Panc1 (cell line): Measurements from ENCODE around the gene ZDHHC19. TPM values are rescaled to one million over a fixed set of nuclear protein-coding genes. Genes with fewer than 3 reads are reported as not detected.

Experiments used
- ATAC-seq: fragments of 200-7000 bp; cut with Tn5 transposase; 2 replicates; pipeline ENCODE4 v1.9.1; 2020; ENCODE audit warnings: mild to moderate bottlenecking, moderate library complexity
- BruUV-seq: library from RNA; stranded (reverse); fragments of 400-500 nt; replicated peaks from 2 replicates; lab custom pipeline; 2021; lab: Mats Ljungman, UMichigan
- CTCF ChIA-PET: fragments of 300-600 bp; sonication (Branson Sonifier 250); formaldehyde crosslinking; loops from one replicate; lab custom pipeline; 2022; ENCODE audit warnings: antibody characterized with exemption; lab: Charles Lee
- POLR2A ChIA-PET: fragments of 300-600 bp; sonication (Branson Sonifier 250); formaldehyde crosslinking; loops from one replicate; lab custom pipeline; 2022; ENCODE audit warnings: antibody characterized with exemption; lab: Charles Lee
- DNase-seq: peaks from one replicate; pipeline ENCODE4 v3.0.0-alpha.2; 2010; ENCODE audit warnings: low read depth, low spot score
- H3K27ac ChIP-seq: 2 replicates; pipeline ENCODE4 v1.5.1; 2011; ENCODE audit warnings: mild to moderate bottlenecking, low read length, inconsistent platforms
- H3K27me3 ChIP-seq: fragments of 200-500 bp; sonication (Bioruptor generic); 2 replicates; pipeline ENCODE4 v1.6.0; 2014; ENCODE audit warnings: low read length, inconsistent platforms; ENCODE audit not compliant: control insufficient read depth, insufficient read depth
- H3K36me3 ChIP-seq: fragments of 200-500 bp; sonication (Bioruptor generic); 2 replicates; pipeline ENCODE4 v1.5.1; 2014; ENCODE audit warnings: inconsistent platforms, mild to moderate bottlenecking, low read length, moderate library complexity; ENCODE audit not compliant: control insufficient read depth, insufficient read depth
- H3K4me1 ChIP-seq: 2 replicates; pipeline ENCODE4 v1.5.1; 2011; ENCODE audit warnings: inconsistent platforms, mild to moderate bottlenecking, low read length, moderate library complexity; ENCODE audit not compliant: control insufficient read depth, insufficient read depth
- H3K4me3 ChIP-seq, 2 experiments: 2 replicates each; pipeline ENCODE4 v1.5.1; 2011 to 2012; ENCODE audit warnings: low read depth in 2 of 2, low read length in 2 of 2, mild to moderate bottlenecking in 2 of 2, inconsistent platforms in 1 of 2, moderate library complexity in 1 of 2
- H3K9me3 ChIP-seq: fragments of 200-500 bp; sonication (Bioruptor generic); 2 replicates; pipeline ENCODE4 v1.5.1; 2014; ENCODE audit warnings: low read depth, mild to moderate bottlenecking, inconsistent platforms, low read length, moderate library complexity; ENCODE audit not compliant: control insufficient read depth, insufficient read depth
- POLR2AphosphoS5 ChIP-seq: IDR thresholded peaks from 2 replicates; pipeline ENCODE4 v1.6.1; 2012; ENCODE audit warnings: mild to moderate bottlenecking, low read depth, low read length, moderate library complexity
- SIN3A ChIP-seq: IDR thresholded peaks from 2 replicates; pipeline ENCODE4 v1.6.1; 2012; ENCODE audit warnings: low read depth, mild to moderate bottlenecking, low read length, moderate library complexity, borderline replicate concordance; ENCODE audit not compliant: insufficient read depth
- TCF7L2 ChIP-seq: IDR thresholded peaks from 2 replicates; pipeline ENCODE4 v1.6.1; 2011; ENCODE audit warnings: mild to moderate bottlenecking, low read depth, low read length, inconsistent platforms
- in situ Hi-C: cut with HindIII; loops from 2 replicates; pipeline ENCODE4 v1.10.0; 2016; ENCODE audit warnings: low sequenced_read_pairs, low pct_unique_long_range_greater_than_20kb
- intact Hi-C: fragments of 100-400 bp; cut with micrococcal nuclease; formaldehyde crosslinking; loops from one replicate; pipeline ENCODE4 v1.10.0; 2022; ENCODE audit not compliant: unreplicated experiment
- total RNA-seq: library from RNA; stranded (reverse); gene quantifications from one replicate; pipeline ENCODE4 v1.2.1, GENCODE V29; 2021; ENCODE audit not compliant: unreplicated experiment
- TF ChIP-seq, protein P1 (sequence below), 2 experiments: IDR thresholded peaks; 2 replicates each; pipeline ENCODE4 v1.6.1; 2011 to 2012; ENCODE audit warnings: low read depth in 2 of 2, control low read depth in 1 of 2, low read length in 1 of 2, mild to moderate bottlenecking in 1 of 2, moderate library complexity in 1 of 2; ENCODE audit not compliant: insufficient read depth in 1 of 2
- TF ChIP-seq, protein P2 (sequence below): fragments of 450-650 bp; IDR thresholded peaks from 2 replicates; pipeline ENCODE4 v1.5.1; 2017; ENCODE audit warnings: mild to moderate bottlenecking

ZDHHC19 gene
- total RNA-seq, 1 experiment from 2014 or later = 0.33 TPM

DNA sequence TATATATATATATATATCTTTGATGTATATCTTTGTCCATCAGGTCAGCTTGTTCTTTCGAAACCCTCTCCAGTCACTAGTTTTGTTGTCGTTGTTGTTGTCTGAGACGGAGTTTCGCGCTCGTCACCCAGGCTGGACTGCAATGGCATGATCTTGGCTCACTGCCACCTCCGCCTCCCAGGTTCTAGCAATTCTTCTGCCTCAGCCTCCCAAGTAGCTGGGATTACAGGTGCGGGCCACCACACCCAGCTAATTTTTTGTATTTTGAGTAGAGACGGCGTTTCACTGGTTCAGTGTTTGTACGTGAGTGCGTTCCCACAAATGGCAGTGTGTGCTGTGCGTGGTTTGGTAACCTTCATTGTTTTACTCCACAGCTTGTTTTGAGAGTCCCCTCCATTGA, 51.7 kb downstream of the ZDHHC19 start:
- Histone ChIP-seq H3K36me3 (no peaks in the 10 kb centered on the region), H3K27ac (no peak overlapping the region), H3K4me1 (peaks cover 8% of the 10 kb centered on the region), H3K9me3 (no peaks in the 10 kb centered on the region), H3K27me3 (no peaks in the 10 kb centered on the region), H3K4me3 (no peak overlapping the region)
- ChIA-PET POLR2A (no interaction called here), CTCF (no interaction called here)
- intact Hi-C loops = no loop called here
- no peak for DNase-seq
- TF ChIP-seq, protein P1, sequence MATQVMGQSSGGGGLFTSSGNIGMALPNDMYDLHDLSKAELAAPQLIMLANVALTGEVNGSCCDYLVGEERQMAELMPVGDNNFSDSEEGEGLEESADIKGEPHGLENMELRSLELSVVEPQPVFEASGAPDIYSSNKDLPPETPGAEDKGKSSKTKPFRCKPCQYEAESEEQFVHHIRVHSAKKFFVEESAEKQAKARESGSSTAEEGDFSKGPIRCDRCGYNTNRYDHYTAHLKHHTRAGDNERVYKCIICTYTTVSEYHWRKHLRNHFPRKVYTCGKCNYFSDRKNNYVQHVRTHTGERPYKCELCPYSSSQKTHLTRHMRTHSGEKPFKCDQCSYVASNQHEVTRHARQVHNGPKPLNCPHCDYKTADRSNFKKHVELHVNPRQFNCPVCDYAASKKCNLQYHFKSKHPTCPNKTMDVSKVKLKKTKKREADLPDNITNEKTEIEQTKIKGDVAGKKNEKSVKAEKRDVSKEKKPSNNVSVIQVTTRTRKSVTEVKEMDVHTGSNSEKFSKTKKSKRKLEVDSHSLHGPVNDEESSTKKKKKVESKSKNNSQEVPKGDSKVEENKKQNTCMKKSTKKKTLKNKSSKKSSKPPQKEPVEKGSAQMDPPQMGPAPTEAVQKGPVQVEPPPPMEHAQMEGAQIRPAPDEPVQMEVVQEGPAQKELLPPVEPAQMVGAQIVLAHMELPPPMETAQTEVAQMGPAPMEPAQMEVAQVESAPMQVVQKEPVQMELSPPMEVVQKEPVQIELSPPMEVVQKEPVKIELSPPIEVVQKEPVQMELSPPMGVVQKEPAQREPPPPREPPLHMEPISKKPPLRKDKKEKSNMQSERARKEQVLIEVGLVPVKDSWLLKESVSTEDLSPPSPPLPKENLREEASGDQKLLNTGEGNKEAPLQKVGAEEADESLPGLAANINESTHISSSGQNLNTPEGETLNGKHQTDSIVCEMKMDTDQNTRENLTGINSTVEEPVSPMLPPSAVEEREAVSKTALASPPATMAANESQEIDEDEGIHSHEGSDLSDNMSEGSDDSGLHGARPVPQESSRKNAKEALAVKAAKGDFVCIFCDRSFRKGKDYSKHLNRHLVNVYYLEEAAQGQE (IDR thresholded peaks at IDR 0.05; ENCODE audit: insufficient read depth in 1 of 2, low read depth in 2 of 2, low read length in 1 of 2) = no peak
- TF ChIP-seq TCF7L2 (no peak), SIN3A (no peak), POLR2AphosphoS5 (no peak)
- TF ChIP-seq, protein P2, sequence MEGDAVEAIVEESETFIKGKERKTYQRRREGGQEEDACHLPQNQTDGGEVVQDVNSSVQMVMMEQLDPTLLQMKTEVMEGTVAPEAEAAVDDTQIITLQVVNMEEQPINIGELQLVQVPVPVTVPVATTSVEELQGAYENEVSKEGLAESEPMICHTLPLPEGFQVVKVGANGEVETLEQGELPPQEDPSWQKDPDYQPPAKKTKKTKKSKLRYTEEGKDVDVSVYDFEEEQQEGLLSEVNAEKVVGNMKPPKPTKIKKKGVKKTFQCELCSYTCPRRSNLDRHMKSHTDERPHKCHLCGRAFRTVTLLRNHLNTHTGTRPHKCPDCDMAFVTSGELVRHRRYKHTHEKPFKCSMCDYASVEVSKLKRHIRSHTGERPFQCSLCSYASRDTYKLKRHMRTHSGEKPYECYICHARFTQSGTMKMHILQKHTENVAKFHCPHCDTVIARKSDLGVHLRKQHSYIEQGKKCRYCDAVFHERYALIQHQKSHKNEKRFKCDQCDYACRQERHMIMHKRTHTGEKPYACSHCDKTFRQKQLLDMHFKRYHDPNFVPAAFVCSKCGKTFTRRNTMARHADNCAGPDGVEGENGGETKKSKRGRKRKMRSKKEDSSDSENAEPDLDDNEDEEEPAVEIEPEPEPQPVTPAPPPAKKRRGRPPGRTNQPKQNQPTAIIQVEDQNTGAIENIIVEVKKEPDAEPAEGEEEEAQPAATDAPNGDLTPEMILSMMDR = no peak
- BruUV-seq = no TSS peak
- in situ Hi-C loops = no loop called here
- no peak for ATAC-seq

DNA sequence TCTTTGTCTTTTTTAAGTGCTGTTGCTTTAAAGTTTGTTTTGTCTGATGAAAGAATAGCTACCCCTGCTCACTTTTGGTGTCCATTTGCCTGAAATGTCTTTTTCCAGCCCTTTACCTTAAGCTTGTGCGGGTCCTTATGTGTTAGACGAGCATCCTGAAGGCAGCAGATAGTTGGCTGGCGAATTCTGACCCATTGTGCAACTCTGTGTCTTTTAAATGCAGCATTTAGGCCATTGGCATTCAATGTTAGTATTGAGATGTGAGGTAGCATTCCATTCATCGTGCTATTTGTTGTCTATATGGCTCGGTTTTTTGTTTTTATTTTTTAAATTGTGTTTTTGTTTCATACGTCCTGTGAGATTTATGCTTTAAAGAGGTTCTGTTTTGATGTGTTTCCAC, 55.0 kb downstream of the ZDHHC19 start:
- Histone ChIP-seq H3K27me3 (no peaks in the 10 kb centered on the region), H3K4me3 (no peak overlapping the region), H3K27ac (no peak overlapping the region), H3K36me3 (no peaks in the 10 kb centered on the region), H3K9me3 (no peaks in the 10 kb centered on the region), H3K4me1 (peaks cover 8% of the 10 kb centered on the region)
- TF ChIP-seq, protein P1 (IDR thresholded peaks at IDR 0.05; ENCODE audit: insufficient read depth in 1 of 2, low read depth in 2 of 2, low read length in 1 of 2) = no peak
- TF ChIP-seq, protein P2 = no peak
- TF ChIP-seq SIN3A (no peak), TCF7L2 (no peak), POLR2AphosphoS5 (no peak)
- DNase-seq (no peak), ATAC-seq (no peak)
- no TSS peak for BruUV-seq
- intact Hi-C loops (no loop called here), in situ Hi-C loops (no loop called here)
- POLR2A ChIA-PET = no interaction called here
- CTCF ChIA-PET = no interaction called here
